22Rv1 (cell line): ENCODE data around the gene ZNF160.
"Not testable (repeated sequence)": the region's sequence is repeated elsewhere in the genome, so short reads cannot be mapped to it uniquely, and the experiment has no call there.

Experiments
- H3K27ac ChIP-seq: fragments of 450-650 bp; 2 replicates; pipeline ENCODE4 v1.5.1; 2017
- CTCF ChIP-seq: fragments of 450-650 bp; IDR thresholded peaks from 2 replicates; pipeline ENCODE4 v1.5.1; 2017; ENCODE audit warnings: mild to moderate bottlenecking
- ZFX ChIP-seq: fragments of 450-650 bp; IDR thresholded peaks from 2 replicates; pipeline ENCODE4 v1.6.1; 2017; ENCODE audit warnings: antibody characterized with exemption, borderline replicate concordance

ZNF160 gene

GRCh38 chr19:53102206-53102755, 941 bp downstream of the ZNF160 start:
- H3K27ac ChIP-seq: peak overlapping the region; percentile 68

GRCh38 chr19:53101518-53101917, 1.7 kb downstream of the ZNF160 start:
- TF ChIP-seq CTCF: no peak
- no peak overlapping the region for H3K27ac ChIP-seq

More at GRCh38 chr19:53102206-53102755, 941 bp downstream of the ZNF160 start:
- TF ChIP-seq ZFX: no peak
- TF ChIP-seq CTCF: no peak

- H3K27ac ChIP-seq: not testable (repeated sequence)
Observed at GRCh38 chr19:53098570-53098969, 4.7 kb downstream of the ZNF160 start.

- H3K27ac ChIP-seq: not testable (repeated sequence)
Observed at GRCh38 chr19:53096982-53097690, 6.1 kb downstream of the ZNF160 start.

- H3K27ac ChIP-seq: not testable (repeated sequence)
Observed at GRCh38 chr19:53096579-53096978, 6.6 kb downstream of the ZNF160 start.

GRCh38 chr19:53094754-53095575, 8.3 kb downstream of the ZNF160 start:
- H3K27ac ChIP-seq: no peak overlapping the region
- TF ChIP-seq CTCF: no peak
- no peak for TF ChIP-seq ZFX

- no peak for TF ChIP-seq CTCF
- no peak overlapping the region for H3K27ac ChIP-seq
Observed at GRCh38 chr19:53092723-53093122, 10.5 kb downstream of the ZNF160 start.

- no peak overlapping the region for H3K27ac ChIP-seq
- TF ChIP-seq CTCF (no peak), ZFX (no peak)
Observed at GRCh38 chr19:53091413-53092254, 11.6 kb downstream of the ZNF160 start.
